Ishikawa (cell line): Measurements from ENCODE around the gene LLGL1.
A peak's percentile ranks its signal among the peaks of the same experiment; 100 is the strongest.

ENCODE experiments used
- CEBPB ChIP-seq: IDR thresholded peaks from 2 replicates; pipeline ENCODE4 v1.6.1; 2012
- CREB1 ChIP-seq: IDR thresholded peaks from 2 replicates; pipeline ENCODE4 v1.6.1; 2012; ENCODE audit warnings: low read depth
- EGR1 ChIP-seq: IDR thresholded peaks from 2 replicates; pipeline ENCODE4 v1.6.1; 2012
- EP300 ChIP-seq: IDR thresholded peaks from 2 replicates; pipeline ENCODE4 v1.6.1; 2012; ENCODE audit warnings: borderline replicate concordance
- FOXM1 ChIP-seq: IDR thresholded peaks from 2 replicates; pipeline ENCODE4 v1.6.1; 2012; ENCODE audit warnings: low read depth, borderline replicate concordance
- NFIC ChIP-seq: IDR thresholded peaks from 2 replicates; pipeline ENCODE4 v1.6.1; 2012
- RAD21 ChIP-seq: IDR thresholded peaks from 2 replicates; pipeline ENCODE4 v1.6.1; 2012; ENCODE audit warnings: low read depth
- TAF1 ChIP-seq: IDR thresholded peaks from 2 replicates; pipeline ENCODE4 v1.6.1; 2012; ENCODE audit warnings: low read depth, mild to moderate bottlenecking
- TCF12 ChIP-seq: IDR thresholded peaks from 2 replicates; pipeline ENCODE4 v1.6.1; 2012; ENCODE audit warnings: low read depth
- TEAD4 ChIP-seq: IDR thresholded peaks from 2 replicates; pipeline ENCODE4 v1.6.1; 2012
- USF1 ChIP-seq: IDR thresholded peaks from 2 replicates; pipeline ENCODE4 v1.6.1; 2012
- YY1 ChIP-seq: IDR thresholded peaks from 2 replicates; pipeline ENCODE4 v1.6.1; 2012; ENCODE audit warnings: low read depth
- ZBTB7A ChIP-seq: IDR thresholded peaks from 2 replicates; pipeline ENCODE4 v1.6.1; 2012; ENCODE audit warnings: low read depth
- TF ChIP-seq, protein P1 (sequence below): IDR thresholded peaks from 2 replicates; pipeline ENCODE4 v1.6.1; 2012; ENCODE audit warnings: low read depth, mild to moderate bottlenecking
- TF ChIP-seq, protein P2 (sequence below): IDR thresholded peaks from 2 replicates; pipeline ENCODE4 v1.6.1; 2012

The LLGL1 gene

GRCh38 chr17:18225121-18225641, at the start of gene LLGL1:
Gene LLGL1, plus strand, starts transcription at chr17:18225635. Its CDS starts 48 bp downstream, at chr17:18225683.
- 0 out of 2 replicates have a peak, but pooled peaks have one; percentile 21 for TF ChIP-seq TCF12
- TF ChIP-seq FOXM1: no peak
- 0 out of 2 replicates have a peak, but pooled peaks have one; percentile 17 for TF ChIP-seq YY1
- TF ChIP-seq CREB1: peak; percentile 32; the same call in 1 of the 2 replicates
- TF ChIP-seq, protein P1, sequence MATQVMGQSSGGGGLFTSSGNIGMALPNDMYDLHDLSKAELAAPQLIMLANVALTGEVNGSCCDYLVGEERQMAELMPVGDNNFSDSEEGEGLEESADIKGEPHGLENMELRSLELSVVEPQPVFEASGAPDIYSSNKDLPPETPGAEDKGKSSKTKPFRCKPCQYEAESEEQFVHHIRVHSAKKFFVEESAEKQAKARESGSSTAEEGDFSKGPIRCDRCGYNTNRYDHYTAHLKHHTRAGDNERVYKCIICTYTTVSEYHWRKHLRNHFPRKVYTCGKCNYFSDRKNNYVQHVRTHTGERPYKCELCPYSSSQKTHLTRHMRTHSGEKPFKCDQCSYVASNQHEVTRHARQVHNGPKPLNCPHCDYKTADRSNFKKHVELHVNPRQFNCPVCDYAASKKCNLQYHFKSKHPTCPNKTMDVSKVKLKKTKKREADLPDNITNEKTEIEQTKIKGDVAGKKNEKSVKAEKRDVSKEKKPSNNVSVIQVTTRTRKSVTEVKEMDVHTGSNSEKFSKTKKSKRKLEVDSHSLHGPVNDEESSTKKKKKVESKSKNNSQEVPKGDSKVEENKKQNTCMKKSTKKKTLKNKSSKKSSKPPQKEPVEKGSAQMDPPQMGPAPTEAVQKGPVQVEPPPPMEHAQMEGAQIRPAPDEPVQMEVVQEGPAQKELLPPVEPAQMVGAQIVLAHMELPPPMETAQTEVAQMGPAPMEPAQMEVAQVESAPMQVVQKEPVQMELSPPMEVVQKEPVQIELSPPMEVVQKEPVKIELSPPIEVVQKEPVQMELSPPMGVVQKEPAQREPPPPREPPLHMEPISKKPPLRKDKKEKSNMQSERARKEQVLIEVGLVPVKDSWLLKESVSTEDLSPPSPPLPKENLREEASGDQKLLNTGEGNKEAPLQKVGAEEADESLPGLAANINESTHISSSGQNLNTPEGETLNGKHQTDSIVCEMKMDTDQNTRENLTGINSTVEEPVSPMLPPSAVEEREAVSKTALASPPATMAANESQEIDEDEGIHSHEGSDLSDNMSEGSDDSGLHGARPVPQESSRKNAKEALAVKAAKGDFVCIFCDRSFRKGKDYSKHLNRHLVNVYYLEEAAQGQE: no peak
- TF ChIP-seq EP300: no peak
- no peak for TF ChIP-seq TEAD4
- peak; percentile 25; the same call in 1 of the 2 replicates for TF ChIP-seq TAF1
- TF ChIP-seq CEBPB: no peak
- no peak for TF ChIP-seq RAD21
- TF ChIP-seq EGR1: no peak
- TF ChIP-seq NFIC: peak; percentile 22; the same call in 1 of the 2 replicates

- TF ChIP-seq EP300 (no peak), USF1 (0 out of 2 replicates have a peak, but pooled peaks have one; percentile 17), CEBPB (no peak)
Observed at GRCh38 chr17:18176176-18176575, 49.3 kb upstream of the LLGL1 start.

DNA sequence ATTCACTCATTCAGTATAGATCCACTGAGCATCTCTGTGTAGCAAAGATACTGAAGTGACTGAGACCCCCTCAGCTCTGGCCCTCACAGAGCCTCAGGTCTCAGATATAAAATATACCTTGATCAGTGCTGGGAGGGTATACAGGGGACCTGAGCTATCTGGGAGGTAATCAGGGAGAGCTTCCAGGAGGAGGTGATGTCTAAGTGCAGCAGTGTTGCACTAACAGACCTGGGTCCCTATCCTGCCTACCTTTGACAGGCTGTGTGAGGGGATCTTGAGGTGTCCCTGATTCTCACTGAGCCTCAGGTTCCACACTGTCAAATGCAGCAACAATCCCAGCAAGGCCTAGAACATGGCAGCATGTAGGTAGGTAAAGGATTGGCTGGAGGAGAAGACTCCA, 48.3 kb upstream of the LLGL1 start:
- TF ChIP-seq YY1: no peak
- TF ChIP-seq TCF12: no peak
- TF ChIP-seq, protein P2, sequence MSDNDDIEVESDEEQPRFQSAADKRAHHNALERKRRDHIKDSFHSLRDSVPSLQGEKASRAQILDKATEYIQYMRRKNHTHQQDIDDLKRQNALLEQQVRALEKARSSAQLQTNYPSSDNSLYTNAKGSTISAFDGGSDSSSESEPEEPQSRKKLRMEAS: no peak
- TF ChIP-seq EGR1: no peak
- no peak for TF ChIP-seq FOXM1
- TF ChIP-seq USF1: no peak
- TF ChIP-seq NFIC: no peak
- no peak for TF ChIP-seq CREB1
- TF ChIP-seq TAF1: no peak
- TF ChIP-seq TEAD4: no peak
- TF ChIP-seq ZBTB7A: no peak
- TF ChIP-seq RAD21: no peak
- TF ChIP-seq, protein P1: no peak
- TF ChIP-seq EP300: no peak
- no peak for TF ChIP-seq CEBPB

GRCh38 chr17:18177722-18178121, 47.7 kb upstream of the LLGL1 start:
- TF ChIP-seq NFIC: no peak
- TF ChIP-seq CREB1: no peak
- TF ChIP-seq, protein P2: no peak
- no peak for TF ChIP-seq CEBPB
- no peak for TF ChIP-seq YY1
- TF ChIP-seq ZBTB7A: no peak
- no peak for TF ChIP-seq EP300
- TF ChIP-seq USF1: no peak
- TF ChIP-seq TCF12: no peak
- TF ChIP-seq TEAD4: no peak
- no peak for TF ChIP-seq FOXM1
- TF ChIP-seq, protein P1: no peak
- no peak for TF ChIP-seq EGR1
- no peak for TF ChIP-seq TAF1
- TF ChIP-seq RAD21: no peak
